ENCODE results near the gene FKBP6. TPM values are rescaled to one million over a fixed set of nuclear protein-coding genes. Genes with fewer than 3 reads are reported as not detected.
"Not testable (repeated sequence)": the region's sequence is repeated elsewhere in the genome, so short reads cannot be mapped to it uniquely, and the experiment has no call there.

The FKBP6 gene
- total RNA-seq, 2 experiments from 2014 or later, result not detected

- CTCF ChIA-PET; H3K27ac Mint-ChIP-seq; intact Hi-C loops (cut with micrococcal nuclease); POLR2A ChIA-PET; DNase-seq; H3K4me3 Mint-ChIP-seq; H3K27me3 Mint-ChIP-seq; H3K9me3 Mint-ChIP-seq: not testable (repeated sequence)
- Mint-ChIP-seq H3K4me1 (ENCODE audit: low read depth) (peaks cover 21% of the 10 kb centered on the region), H3K36me3 (peaks cover 16% of the 10 kb centered on the region)
These were observed 16.5 kb upstream of the FKBP6 start for GRCh38 chr7:73311421-73311820.

GRCh38 chr7:73312831-73313520 lies 15.0 kb upstream of the FKBP6 start:
- Mint-ChIP-seq H3K4me1 (ENCODE audit: low read depth) (peaks cover 7% of the 10 kb centered on the region), H3K27ac (no peak overlapping the region), H3K36me3 (peaks cover 5% of the 10 kb centered on the region), H3K27me3 (no peaks in the 10 kb centered on the region), H3K4me3 (no peak overlapping the region), H3K9me3 (no peaks in the 10 kb centered on the region)
- CTCF ChIA-PET, result interaction anchor here (2.9 kb wide), 1 partner anchor 11 kb away, joined by 11 read pairs; no protein-coding TSS in a partner anchor
- no peak for DNase-seq
- intact Hi-C loops (cut with micrococcal nuclease), result no loop called here
- POLR2A ChIA-PET, result no interaction called here

GRCh38 chr7:73313521-73313906 lies 14.4 kb upstream of the FKBP6 start:
- CTCF ChIA-PET, result interaction anchor here (2.9 kb wide), 1 partner anchor 10 kb away, joined by 11 read pairs; no protein-coding TSS in a partner anchor
- Mint-ChIP-seq H3K9me3 (no peaks in the 10 kb centered on the region), H3K27me3 (no peaks in the 10 kb centered on the region), H3K27ac (no peak overlapping the region), H3K4me3 (no peak overlapping the region), H3K36me3 (peaks cover 2% of the 10 kb centered on the region), H3K4me1 (ENCODE audit: low read depth) (peaks cover 5% of the 10 kb centered on the region)
- intact Hi-C loops (cut with micrococcal nuclease), result no loop called here
- POLR2A ChIA-PET, result no interaction called here
- DNase-seq, result no peak

DNA sequence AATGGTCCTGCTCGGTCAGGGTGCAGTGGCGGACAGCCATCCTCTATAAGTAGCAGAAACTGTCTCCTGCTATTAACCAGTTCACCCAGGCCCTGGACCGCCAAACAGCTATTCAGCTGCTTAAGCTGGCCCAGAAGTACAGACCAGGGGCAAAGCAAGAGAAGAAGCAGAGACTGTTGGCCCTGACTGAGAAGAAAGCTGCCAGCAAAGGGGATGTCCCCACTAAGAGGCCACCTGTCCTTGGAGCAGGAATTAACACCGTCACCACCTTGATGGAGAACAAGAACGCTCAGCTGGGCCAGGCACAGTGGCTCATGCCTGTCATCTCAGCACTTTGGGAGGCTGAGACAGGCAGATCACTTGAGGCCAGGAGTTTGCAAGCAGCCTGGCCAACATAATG lies 13.7 kb upstream of the FKBP6 start:
- no peak for DNase-seq
- intact Hi-C loops (cut with micrococcal nuclease), result no loop called here
- Mint-ChIP-seq H3K27ac (no peak overlapping the region), H3K9me3 (no peaks in the 10 kb centered on the region), H3K4me1 (ENCODE audit: low read depth) (peaks cover 1% of the 10 kb centered on the region), H3K36me3 (no peaks in the 10 kb centered on the region), H3K4me3 (no peak overlapping the region), H3K27me3 (no peaks in the 10 kb centered on the region)
- ChIA-PET POLR2A (no interaction called here), CTCF (interaction anchor here (2.9 kb wide), 1 partner anchor 10 kb away, joined by 11 read pairs; no protein-coding TSS in a partner anchor)

GRCh38 chr7:73316521-73316920 lies 11.4 kb upstream of the FKBP6 start:
- Mint-ChIP-seq H3K9me3 (no peaks in the 10 kb centered on the region), H3K27me3 (no peaks in the 10 kb centered on the region), H3K27ac (no peak overlapping the region), H3K4me3 (no peak overlapping the region), H3K4me1 (ENCODE audit: low read depth) (no peaks in the 10 kb centered on the region), H3K36me3 (no peaks in the 10 kb centered on the region)
- intact Hi-C loops (cut with micrococcal nuclease), result no loop called here
- ChIA-PET POLR2A (no interaction called here), CTCF (no interaction called here)
- DNase-seq, result no peak

DNA sequence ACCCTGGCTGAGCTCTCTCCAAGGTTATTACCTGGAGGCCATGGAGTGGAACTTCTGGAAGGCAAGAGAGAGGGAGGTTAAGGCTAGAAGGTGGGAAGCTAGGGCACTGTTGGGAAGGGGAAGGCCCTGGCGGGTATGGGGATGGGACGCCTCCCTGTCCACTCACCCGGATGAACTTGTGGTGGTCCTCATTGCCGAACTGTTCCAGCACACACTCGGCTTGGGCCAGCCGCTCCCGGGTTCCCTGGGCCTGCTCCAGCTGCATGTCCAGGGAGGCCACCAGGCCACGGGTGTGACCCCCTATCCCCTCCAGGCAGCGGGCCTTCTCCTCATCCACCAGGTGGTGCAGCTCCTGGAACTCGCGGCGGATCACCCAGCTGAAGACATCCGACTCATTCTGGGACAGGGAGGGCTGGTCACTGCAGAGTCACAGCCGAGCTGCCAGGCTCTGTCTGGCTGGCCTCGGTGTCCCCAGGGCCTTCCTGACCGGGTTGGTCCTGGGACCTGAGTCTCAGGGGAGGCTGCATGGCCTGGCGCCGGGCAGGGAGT lies 9.2 kb upstream of the FKBP6 start:
- H3K9me3 Mint-ChIP-seq; H3K27ac Mint-ChIP-seq; POLR2A ChIA-PET; DNase-seq; CTCF ChIA-PET; H3K27me3 Mint-ChIP-seq; H3K4me3 Mint-ChIP-seq; H3K36me3 Mint-ChIP-seq; H3K4me1 Mint-ChIP-seq (ENCODE audit: low read depth); intact Hi-C loops (cut with micrococcal nuclease): not testable (repeated sequence)

DNA sequence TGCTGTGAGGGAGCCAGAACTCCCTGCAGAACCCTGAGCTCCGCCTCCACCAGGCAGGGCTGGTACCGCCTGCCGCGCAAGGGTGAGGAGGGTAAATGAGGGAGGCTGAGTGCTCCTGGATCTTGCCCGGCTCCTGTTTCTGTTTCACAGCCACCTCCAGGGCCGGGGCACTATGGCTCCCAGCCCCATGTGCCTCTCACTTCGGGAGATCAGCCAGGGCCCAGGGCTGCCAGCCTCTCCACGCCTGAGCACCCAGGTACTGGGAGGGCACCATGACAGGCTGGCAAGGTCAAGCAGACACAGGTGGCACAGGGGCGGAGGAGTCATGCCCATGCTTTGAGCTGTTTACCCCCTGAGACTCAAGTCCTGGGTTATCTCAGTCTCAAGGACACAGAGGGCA lies 8.4 kb upstream of the FKBP6 start:
- H3K36me3 Mint-ChIP-seq; H3K4me1 Mint-ChIP-seq (ENCODE audit: low read depth); H3K4me3 Mint-ChIP-seq; CTCF ChIA-PET; intact Hi-C loops (cut with micrococcal nuclease); POLR2A ChIA-PET; H3K9me3 Mint-ChIP-seq; DNase-seq; H3K27me3 Mint-ChIP-seq; H3K27ac Mint-ChIP-seq: not testable (repeated sequence)

GRCh38 chr7:73320009-73320408 lies 8.0 kb upstream of the FKBP6 start:
- POLR2A ChIA-PET; H3K27ac Mint-ChIP-seq; intact Hi-C loops (cut with micrococcal nuclease); CTCF ChIA-PET; H3K9me3 Mint-ChIP-seq; H3K36me3 Mint-ChIP-seq; H3K4me3 Mint-ChIP-seq; H3K27me3 Mint-ChIP-seq; DNase-seq; H3K4me1 Mint-ChIP-seq (ENCODE audit: low read depth): not testable (repeated sequence)

DNA sequence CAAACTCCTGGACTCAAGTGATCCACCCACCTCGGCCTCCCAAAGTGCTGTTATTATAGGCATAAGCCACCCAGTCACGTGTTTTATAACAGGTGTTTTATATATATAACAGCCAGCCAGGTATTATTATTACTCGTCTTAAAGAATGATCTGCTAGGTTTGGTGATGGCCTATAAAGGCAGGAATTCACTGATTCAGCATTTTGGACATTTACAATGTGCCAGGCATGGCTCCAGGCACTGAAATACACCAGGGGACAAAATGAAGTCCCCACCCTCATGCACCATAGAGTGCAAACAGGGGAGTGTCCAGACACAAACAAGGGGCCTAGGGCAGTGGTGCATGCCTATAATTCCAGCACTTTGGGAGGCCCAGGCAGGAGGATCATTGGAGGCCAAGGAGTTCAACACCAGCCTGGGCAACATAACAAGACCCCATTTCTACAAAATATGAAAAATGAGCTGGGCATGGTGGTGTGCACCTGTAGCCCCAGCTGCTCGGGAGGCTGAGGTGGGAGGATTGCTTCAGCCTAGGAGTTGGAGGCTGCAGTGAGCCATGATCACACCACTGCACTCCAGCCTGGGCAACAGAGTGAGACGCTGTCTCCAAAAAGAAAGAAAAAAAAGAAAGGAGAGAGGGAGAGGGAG lies 4.4 kb upstream of the FKBP6 start:
- intact Hi-C loops (cut with micrococcal nuclease); H3K36me3 Mint-ChIP-seq; DNase-seq; H3K9me3 Mint-ChIP-seq; H3K27me3 Mint-ChIP-seq; H3K4me1 Mint-ChIP-seq (ENCODE audit: low read depth); H3K27ac Mint-ChIP-seq: not testable (repeated sequence)
- ChIA-PET CTCF (interaction anchor here (0.8 to 2.1 kb wide), 6 partner anchors 9 to 128 kb away, joined by 3 to 22 read pairs (median 8); partner anchors contain the start of gene NSUN5), POLR2A (interaction anchor here (0.6 kb wide), 1 partner anchor 329 kb away, joined by 3 read pairs; no protein-coding TSS in a partner anchor)
- H3K4me3 Mint-ChIP-seq, result peak overlapping the region; percentile 17

- H3K9me3 Mint-ChIP-seq; H3K27me3 Mint-ChIP-seq; H3K4me1 Mint-ChIP-seq (ENCODE audit: low read depth); intact Hi-C loops (cut with micrococcal nuclease); H3K36me3 Mint-ChIP-seq; H3K27ac Mint-ChIP-seq: not testable (repeated sequence)
- peak overlapping the region; percentile 17 for H3K4me3 Mint-ChIP-seq
- CTCF ChIA-PET, result interaction anchor here (0.8 to 2.1 kb wide), 6 partner anchors 10 to 128 kb away, joined by 3 to 22 read pairs (median 8); partner anchors contain the start of gene NSUN5
- POLR2A ChIA-PET, result interaction anchor here (0.6 kb wide), 1 partner anchor 328 kb away, joined by 3 read pairs; no protein-coding TSS in a partner anchor
- peak; percentile 69 for DNase-seq
These were observed 3.7 kb upstream of the FKBP6 start for GRCh38 chr7:73324081-73324845.

DNA sequence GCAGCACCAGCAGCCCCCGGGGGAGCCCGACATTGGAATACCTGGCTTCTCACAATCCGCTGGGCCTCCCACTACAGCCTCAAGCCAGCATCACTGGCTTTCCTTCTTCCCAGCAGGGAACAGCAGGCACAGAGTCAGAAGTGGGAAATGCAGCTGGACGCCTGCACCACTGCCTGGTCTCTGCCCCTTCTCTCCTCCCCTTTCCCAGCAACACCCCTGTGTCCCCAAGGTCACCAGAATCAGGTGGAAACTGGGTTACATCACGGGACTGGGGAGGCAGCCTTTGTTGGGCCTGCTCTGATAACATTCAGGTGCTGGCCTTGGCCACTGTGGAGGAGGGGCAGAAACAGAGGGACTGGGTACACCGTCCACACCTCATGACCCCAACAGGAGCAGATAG lies 2.5 kb upstream of the FKBP6 start:
- H3K4me1 Mint-ChIP-seq (ENCODE audit: low read depth); H3K27me3 Mint-ChIP-seq; intact Hi-C loops (cut with micrococcal nuclease); H3K36me3 Mint-ChIP-seq; H3K4me3 Mint-ChIP-seq; POLR2A ChIA-PET; H3K9me3 Mint-ChIP-seq; DNase-seq; H3K27ac Mint-ChIP-seq; CTCF ChIA-PET: not testable (repeated sequence)

DNA sequence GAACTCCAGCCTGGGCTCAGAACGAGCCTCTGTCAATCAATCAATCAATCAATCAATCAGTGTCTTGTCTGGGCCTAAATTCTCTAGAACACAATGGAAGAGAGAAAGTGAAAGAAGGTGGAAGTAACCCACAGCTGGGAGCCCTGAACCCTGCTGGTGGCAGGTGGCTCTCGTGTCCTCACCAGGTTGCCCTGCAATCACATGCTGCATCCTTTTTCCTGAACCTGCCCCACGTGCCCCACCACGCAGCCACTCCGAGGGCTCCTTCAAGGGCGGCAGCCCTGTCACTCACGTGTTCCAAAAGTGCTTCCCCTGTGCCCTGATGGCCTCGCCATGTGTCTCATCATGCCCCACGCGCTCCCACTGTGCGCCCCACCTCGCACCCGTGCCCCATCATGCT lies 512 bp upstream of the FKBP6 start:
- H3K4me3 Mint-ChIP-seq; DNase-seq; H3K4me1 Mint-ChIP-seq (ENCODE audit: low read depth); intact Hi-C loops (cut with micrococcal nuclease); H3K27ac Mint-ChIP-seq; POLR2A ChIA-PET; H3K9me3 Mint-ChIP-seq; CTCF ChIA-PET; H3K27me3 Mint-ChIP-seq; H3K36me3 Mint-ChIP-seq: not testable (repeated sequence)
